Cortex of kidney (tissue), 1 donor: ENCODE results near the gene C1QTNF12.

ENCODE experiments used
- DNase-seq: peaks from one replicate; lab custom pipeline; 2025; lab: John Stamatoyannopoulos, UW

Gene C1QTNF12

GRCh38 chr1:1246577-1247340 is at the start of gene C1QTNF12:
Gene C1QTNF12 (minus strand): TSS chr1:1246722. CDS start chr1:1246690, 32 bp downstream.
- DNase-seq: no peak

GRCh38 chr1:1295154-1295923 is 48.8 kb upstream of the C1QTNF12 start:
- no peak for DNase-seq

DNA sequence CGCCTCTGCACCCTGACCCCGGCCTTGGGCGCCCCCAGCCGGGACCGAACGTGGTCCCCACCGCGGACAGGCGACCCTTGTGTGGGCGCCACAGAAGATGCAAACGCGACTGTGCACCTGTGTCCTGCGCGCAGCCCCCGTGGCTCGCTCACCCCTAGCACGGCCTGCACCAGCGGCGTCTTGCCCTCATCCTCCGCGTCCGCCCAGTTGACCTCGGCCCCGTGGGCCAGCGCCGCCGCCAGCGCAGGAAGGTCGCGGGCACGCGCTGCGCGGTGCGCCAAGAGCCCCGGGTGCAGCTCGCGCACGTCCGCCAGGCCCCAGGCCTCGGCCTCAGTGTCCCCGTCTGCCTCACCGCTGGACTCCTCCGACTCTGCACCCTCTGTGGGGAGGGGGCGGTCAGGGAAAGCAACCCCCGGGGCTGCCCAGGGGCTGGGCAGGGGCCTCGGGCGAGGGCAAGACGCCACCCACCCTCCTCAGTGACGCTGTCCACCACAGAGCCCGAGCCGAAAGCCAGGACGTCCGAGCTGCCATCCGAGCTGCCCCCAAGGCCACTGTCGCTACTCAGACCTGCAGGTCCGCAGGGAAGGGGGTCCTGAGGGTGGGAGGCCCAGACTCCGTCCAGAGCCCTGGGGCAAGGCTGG is 47.8 kb upstream of the C1QTNF12 start:
- no peak for DNase-seq

DNA sequence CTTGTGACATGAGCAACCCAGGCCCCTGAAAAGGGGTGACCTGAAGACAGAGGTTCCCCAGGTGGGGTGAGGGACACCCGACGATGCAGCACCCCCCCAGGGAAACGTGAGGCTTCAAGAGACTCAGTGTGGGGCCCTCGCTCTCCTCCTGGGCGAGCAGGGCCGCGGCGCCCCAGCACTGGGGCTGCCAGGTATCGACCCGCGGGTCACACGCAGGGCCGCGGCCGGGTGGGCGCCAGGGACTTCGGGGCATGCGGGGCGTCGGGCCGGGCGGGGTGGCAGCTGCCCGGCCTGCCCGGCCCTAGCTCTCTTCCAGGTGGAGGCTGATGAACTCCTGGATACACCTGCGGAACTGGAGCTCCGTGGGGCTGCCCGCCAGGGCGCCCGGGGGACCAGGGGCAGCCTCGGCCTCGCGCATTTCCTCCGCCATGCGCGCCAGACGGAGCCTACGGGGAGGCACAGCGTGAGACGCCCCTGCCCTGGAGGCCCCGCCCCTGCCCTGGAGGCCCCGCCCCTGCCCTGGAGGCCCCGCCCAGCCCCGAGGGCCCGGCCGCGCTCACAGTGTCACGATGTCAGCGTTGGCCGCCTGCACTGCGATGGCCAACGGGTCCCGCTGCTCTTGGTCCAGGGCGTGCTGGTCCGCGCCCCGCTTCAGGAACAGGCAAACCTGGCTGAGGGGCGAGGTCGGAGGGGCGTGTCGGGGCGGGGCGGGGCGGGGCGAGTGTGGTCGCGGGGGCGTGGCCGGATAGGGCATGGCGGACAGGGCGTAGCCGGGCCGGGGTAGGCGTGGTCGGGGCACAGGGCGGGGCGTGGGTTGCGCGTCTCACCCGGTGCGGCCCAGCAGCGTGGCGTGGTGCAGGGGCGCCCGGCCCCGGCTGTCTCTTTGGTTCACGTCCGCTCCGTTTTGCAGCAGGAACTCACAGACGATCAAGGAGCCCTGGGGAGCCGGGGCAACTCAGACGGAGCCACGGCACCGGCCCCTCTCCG is 47.0 kb upstream of the C1QTNF12 start:
- no peak for DNase-seq

- DNase-seq: no peak
These were observed 46.3 kb upstream of the C1QTNF12 start for GRCh38 chr1:1292851-1293250.

GRCh38 chr1:1292442-1292779 is 45.9 kb upstream of the C1QTNF12 start:
- DNase-seq: no peak

DNA sequence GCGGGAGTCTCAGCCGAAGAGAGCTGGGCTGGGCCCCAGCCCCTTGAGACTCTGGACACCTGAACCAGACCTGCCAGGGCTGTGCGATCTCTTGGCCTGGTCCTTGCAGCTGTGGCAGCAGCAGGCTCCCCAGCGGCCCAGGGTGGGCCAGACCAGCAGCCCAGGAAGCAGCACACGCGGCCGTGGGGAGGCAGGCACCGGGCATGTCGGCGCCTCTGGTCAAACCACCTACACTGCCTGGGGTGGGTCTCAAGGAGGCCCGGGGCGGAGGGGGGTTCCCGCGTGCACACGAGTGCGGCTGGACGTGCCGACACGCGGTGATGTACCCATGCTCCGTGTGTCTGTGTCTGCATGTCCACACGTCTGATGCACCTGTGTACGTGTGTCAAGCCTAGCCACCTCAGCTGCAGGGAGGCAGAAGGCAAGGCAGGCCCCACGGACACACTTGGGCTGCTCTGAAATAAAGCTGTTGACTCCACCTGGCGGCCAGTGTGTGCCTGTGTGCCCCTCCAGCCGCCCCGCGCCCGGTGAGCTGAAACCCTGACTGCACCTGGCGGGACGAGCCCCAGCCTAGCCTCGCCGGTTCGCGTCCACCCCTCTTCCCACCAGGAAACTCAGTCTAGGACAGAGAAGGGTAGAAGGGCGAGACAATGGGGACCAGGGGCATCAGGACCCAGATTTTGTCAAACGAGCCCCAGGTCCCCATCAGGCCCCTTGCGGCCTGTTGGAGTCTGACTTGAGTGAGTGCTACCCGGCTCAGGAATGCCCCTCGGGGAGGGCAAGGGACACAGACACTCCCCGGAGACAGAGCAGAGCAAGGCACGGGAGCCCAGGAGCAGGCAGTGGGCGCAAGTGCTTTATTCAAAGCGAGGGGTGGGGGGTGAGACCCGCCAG is 45.3 kb upstream of the C1QTNF12 start:
- DNase-seq: no peak

DNA sequence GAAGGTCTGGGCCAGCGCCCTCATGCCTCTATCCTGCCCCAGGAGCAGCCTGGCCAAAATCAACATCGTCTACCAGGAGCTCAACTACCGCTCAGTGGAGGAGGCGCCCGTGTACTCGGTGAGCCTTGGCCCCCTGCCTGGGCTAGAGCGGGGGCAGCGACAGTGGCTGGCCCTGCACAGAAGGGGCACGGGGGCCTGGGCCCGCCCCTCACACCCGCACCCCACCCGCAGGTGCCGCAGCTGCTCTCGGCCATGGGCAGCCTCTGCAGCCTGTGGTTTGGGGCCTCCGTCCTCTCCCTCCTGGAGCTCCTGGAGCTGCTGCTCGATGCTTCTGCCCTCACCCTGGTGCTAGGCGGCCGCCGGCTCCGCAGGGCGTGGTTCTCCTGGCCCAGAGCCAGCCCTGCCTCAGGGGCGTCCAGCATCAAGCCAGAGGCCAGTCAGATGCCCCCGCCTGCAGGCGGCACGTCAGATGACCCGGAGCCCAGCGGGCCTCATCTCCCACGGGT is 44.6 kb upstream of the C1QTNF12 start:
- DNase-seq: no peak

- DNase-seq: no peak
These were observed 43.8 kb upstream of the C1QTNF12 start for GRCh38 chr1:1290238-1290731.

GRCh38 chr1:1287288-1288110 is 41.0 kb upstream of the C1QTNF12 start:
- no peak for DNase-seq

GRCh38 chr1:1286313-1287261 is 40.1 kb upstream of the C1QTNF12 start:
- no peak for DNase-seq

GRCh38 chr1:1285611-1286311 is 39.2 kb upstream of the C1QTNF12 start:
- no peak for DNase-seq

GRCh38 chr1:1285102-1285571 is 38.6 kb upstream of the C1QTNF12 start:
- no peak for DNase-seq

- no peak for DNase-seq
These were observed 37.9 kb upstream of the C1QTNF12 start for GRCh38 chr1:1284221-1285101.

- no peak for DNase-seq
These were observed 37.3 kb upstream of the C1QTNF12 start for GRCh38 chr1:1283821-1284220.

DNA sequence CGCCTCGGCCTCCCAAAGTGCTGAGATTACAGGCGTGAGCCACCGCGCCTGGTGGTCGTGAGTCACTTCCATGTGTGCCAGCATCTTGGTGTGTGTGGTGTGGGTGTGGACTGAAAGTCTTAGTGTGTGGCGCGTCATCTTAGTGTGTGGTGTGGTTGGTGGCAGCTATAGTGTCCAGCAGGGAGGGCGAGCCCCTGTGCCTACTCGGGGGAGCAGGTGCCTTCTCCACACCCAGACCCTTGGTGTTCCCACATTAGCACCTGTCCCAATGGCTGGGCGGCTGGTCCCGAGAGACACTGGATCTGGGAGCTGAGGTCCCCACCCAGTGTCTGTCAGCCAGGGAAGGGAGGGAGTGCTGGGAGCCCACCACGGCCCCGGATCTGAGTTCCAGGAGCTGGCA is 36.5 kb upstream of the C1QTNF12 start:
- DNase-seq: no peak
